ENCODE measurements around the gene PHACTR3. TPM values are rescaled to one million over a fixed set of nuclear protein-coding genes. Genes with fewer than 3 reads are reported as not detected.

Gene PHACTR3
- polyA plus RNA-seq, 1 donor (not counting 4 experiments of a cell fraction or from before 2014, with no cell fraction given): 2.6 TPM

DNA sequence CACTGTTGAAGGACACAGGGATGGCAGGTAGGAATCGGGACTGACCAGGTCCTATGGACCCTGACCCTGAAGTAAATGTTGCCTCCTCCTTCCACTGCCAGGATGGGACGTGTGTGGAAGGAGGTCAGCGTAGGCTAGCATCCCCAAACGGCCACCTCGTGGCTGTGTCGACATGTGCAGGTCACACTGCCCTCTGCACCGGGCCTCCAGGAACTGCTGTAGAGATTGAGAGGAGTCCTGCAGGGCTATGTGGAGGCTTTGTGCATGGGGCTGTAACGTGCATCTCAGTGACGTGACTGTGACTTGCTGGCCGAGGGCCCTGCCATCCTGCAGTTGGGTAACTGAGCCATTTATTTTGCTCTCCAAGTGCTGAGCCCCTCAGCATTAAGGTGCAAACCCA lies 149.5 kb downstream of the PHACTR3 start:
- no peaks in the 10 kb centered on the region for H3K36me3 ChIP-seq (ENCODE audit: control insufficient read depth in 2 of 2, extremely low read depth in 1 of 2, insufficient read depth in 2 of 2, low read length in 2 of 2)
- no peak for DNase-seq (ENCODE audit: low read depth, low spot score)
- dilution Hi-C loops (cut with MboI; ENCODE audit: extremely low pct_ligation_motif_present, low sequenced_read_pairs): no loop called here
- no peak overlapping the region for H3K27ac ChIP-seq (ENCODE audit: control insufficient read depth, insufficient read depth, low read length)
- H3K4me2 ChIP-seq (ENCODE audit: control insufficient read depth, extremely low read depth, insufficient read depth, low read depth, low read length): no peak overlapping the region
- no peaks in the 10 kb centered on the region for H3K9me3 ChIP-seq (ENCODE audit: control insufficient read depth, low read depth, low read length)
- no peaks in the 10 kb centered on the region for H3K79me2 ChIP-seq (ENCODE audit: control insufficient read depth, insufficient read depth, low read length)
- H4K20me1 ChIP-seq (ENCODE audit: control insufficient read depth, extremely low read depth, insufficient read depth, low read length): no peaks in the 10 kb centered on the region
- TF ChIP-seq, protein P1, sequence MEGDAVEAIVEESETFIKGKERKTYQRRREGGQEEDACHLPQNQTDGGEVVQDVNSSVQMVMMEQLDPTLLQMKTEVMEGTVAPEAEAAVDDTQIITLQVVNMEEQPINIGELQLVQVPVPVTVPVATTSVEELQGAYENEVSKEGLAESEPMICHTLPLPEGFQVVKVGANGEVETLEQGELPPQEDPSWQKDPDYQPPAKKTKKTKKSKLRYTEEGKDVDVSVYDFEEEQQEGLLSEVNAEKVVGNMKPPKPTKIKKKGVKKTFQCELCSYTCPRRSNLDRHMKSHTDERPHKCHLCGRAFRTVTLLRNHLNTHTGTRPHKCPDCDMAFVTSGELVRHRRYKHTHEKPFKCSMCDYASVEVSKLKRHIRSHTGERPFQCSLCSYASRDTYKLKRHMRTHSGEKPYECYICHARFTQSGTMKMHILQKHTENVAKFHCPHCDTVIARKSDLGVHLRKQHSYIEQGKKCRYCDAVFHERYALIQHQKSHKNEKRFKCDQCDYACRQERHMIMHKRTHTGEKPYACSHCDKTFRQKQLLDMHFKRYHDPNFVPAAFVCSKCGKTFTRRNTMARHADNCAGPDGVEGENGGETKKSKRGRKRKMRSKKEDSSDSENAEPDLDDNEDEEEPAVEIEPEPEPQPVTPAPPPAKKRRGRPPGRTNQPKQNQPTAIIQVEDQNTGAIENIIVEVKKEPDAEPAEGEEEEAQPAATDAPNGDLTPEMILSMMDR (optimal IDR thresholded peaks at IDR 0.05 in 1 of 3, IDR thresholded peaks at IDR 0.05 in 1 of 3, conservative IDR thresholded peaks at IDR 0.05 in 1 of 3; ENCODE audit: extremely low read depth in 1 of 3, insufficient read depth in 2 of 3, low read length in 3 of 3): no peak
- no peak for TF ChIP-seq EZH2 (IDR thresholded peaks at IDR 0.05; ENCODE audit: low read length)
- no peak overlapping the region for H2AFZ ChIP-seq (ENCODE audit: control insufficient read depth, low read length)
- H3K27me3 ChIP-seq (ENCODE audit: control insufficient read depth, extremely low read depth, insufficient read depth, low read length): peaks cover 25% of the 10 kb centered on the region
- H3K9me1 ChIP-seq (ENCODE audit: control insufficient read depth, extremely low read depth, insufficient read depth, low read length): no peaks in the 10 kb centered on the region
- no peak overlapping the region for H3K4me3 ChIP-seq (ENCODE audit: control insufficient read depth in 2 of 3, extremely low read depth in 1 of 3, insufficient read depth in 2 of 3, low read depth in 1 of 3, low read length in 3 of 3)
- no peak overlapping the region for H3K9ac ChIP-seq (ENCODE audit: control insufficient read depth, extremely low read depth, insufficient read depth, low read length)
- no peaks in the 10 kb centered on the region for H3K4me1 ChIP-seq (ENCODE audit: control insufficient read depth, extremely low read depth, insufficient read depth, low read length)
- FAIRE-seq: no peak

DNA sequence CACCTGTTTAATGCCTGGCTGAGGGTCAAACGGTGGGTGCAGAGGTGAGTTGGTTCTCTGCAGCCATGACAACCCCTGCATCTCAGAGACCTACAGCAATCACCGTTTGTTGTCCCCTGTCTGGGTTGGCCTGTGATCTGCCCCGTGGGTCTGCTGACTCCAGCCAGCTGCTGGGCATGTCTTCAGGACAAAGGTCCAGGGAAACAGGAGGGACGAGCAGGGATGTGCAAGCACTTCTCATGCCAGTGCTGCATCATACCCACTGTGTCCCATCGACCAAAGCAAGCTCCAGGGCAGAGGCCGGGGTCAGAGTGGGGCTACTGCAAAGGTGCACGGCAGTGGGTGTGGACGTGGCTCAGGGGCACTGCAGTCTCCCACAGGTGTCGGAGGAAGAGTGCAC lies 150.2 kb downstream of the PHACTR3 start:
- Histone ChIP-seq H3K9me1 (ENCODE audit: control insufficient read depth, extremely low read depth, insufficient read depth, low read length) (no peaks in the 10 kb centered on the region), H3K27ac (ENCODE audit: control insufficient read depth, insufficient read depth, low read length) (no peak overlapping the region), H4K20me1 (ENCODE audit: control insufficient read depth, extremely low read depth, insufficient read depth, low read length) (no peaks in the 10 kb centered on the region), H3K4me2 (ENCODE audit: control insufficient read depth, extremely low read depth, insufficient read depth, low read depth, low read length) (no peak overlapping the region), H3K36me3 (ENCODE audit: control insufficient read depth in 2 of 2, extremely low read depth in 1 of 2, insufficient read depth in 2 of 2, low read length in 2 of 2) (no peaks in the 10 kb centered on the region), H3K27me3 (ENCODE audit: control insufficient read depth, extremely low read depth, insufficient read depth, low read length) (peaks cover 25% of the 10 kb centered on the region), H3K9ac (ENCODE audit: control insufficient read depth, extremely low read depth, insufficient read depth, low read length) (no peak overlapping the region), H3K9me3 (ENCODE audit: control insufficient read depth, low read depth, low read length) (no peaks in the 10 kb centered on the region), H2AFZ (ENCODE audit: control insufficient read depth, low read length) (no peak overlapping the region), H3K79me2 (ENCODE audit: control insufficient read depth, insufficient read depth, low read length) (no peaks in the 10 kb centered on the region), H3K4me3 (ENCODE audit: control insufficient read depth in 2 of 3, extremely low read depth in 1 of 3, insufficient read depth in 2 of 3, low read depth in 1 of 3, low read length in 3 of 3) (no peak overlapping the region), H3K4me1 (ENCODE audit: control insufficient read depth, extremely low read depth, insufficient read depth, low read length) (no peaks in the 10 kb centered on the region)
- no peak for FAIRE-seq
- TF ChIP-seq, protein P1 (optimal IDR thresholded peaks at IDR 0.05 in 1 of 3, IDR thresholded peaks at IDR 0.05 in 1 of 3, conservative IDR thresholded peaks at IDR 0.05 in 1 of 3; ENCODE audit: extremely low read depth in 1 of 3, insufficient read depth in 2 of 3, low read length in 3 of 3): no peak
- no peak for TF ChIP-seq EZH2 (IDR thresholded peaks at IDR 0.05; ENCODE audit: low read length)
- no peak for DNase-seq (ENCODE audit: low read depth, low spot score)
- dilution Hi-C loops (cut with MboI; ENCODE audit: extremely low pct_ligation_motif_present, low sequenced_read_pairs): no loop called here
